ENCODE measurements around the gene TRAF1. TPM values are rescaled to one million over a fixed set of nuclear protein-coding genes. Genes with fewer than 3 reads are reported as not detected.

TRAF1 gene
- total RNA-seq, 1 experiment from 2014 or later, result 1.4 TPM

GRCh38 chr9:120936011-120936763 lies 9.6 kb upstream of the TRAF1 start:
- H3K9ac ChIP-seq (ENCODE audit: extremely low read depth, insufficient read length, low read length), result no peak overlapping the region
- no peak overlapping the region for H2BK15ac ChIP-seq (ENCODE audit: low read depth, low read length)
- peaks cover 8 to 10% of the 10 kb centered on the region in 2 experiments for H3K4me1 Mint-ChIP-seq
- peak; percentile 85 for DNase-seq
- H4K20me1 ChIP-seq (ENCODE audit: control insufficient read depth, insufficient read depth, insufficient read length), result no peaks in the 10 kb centered on the region
- H3K9me3 Mint-ChIP-seq, result no peaks in the 10 kb centered on the region
- H3K9me3 ChIP-seq (ENCODE audit: control insufficient read depth, low read depth, low read length), result no peaks in the 10 kb centered on the region
- H3K4me3 Mint-ChIP-seq, result no peak overlapping the region
- no peak overlapping the region for H3K56ac ChIP-seq (ENCODE audit: insufficient read length, low read depth, low read length)
- peaks cover 5% of the 10 kb centered on the region for H3K27me3 Mint-ChIP-seq (ENCODE audit: low read depth)
- H3K27ac ChIP-seq (ENCODE audit: insufficient read length, low read depth, low read length), result no peak overlapping the region
- no peak overlapping the region for H2AFZ ChIP-seq (ENCODE audit: low read length)
- H3K79me1 ChIP-seq (ENCODE audit: insufficient read depth, low read depth, low read length, poor library complexity, severe bottlenecking), result no peaks in the 10 kb centered on the region
- no peak overlapping the region for H2AK5ac ChIP-seq (ENCODE audit: insufficient read length, low read length)
- H4K91ac ChIP-seq (ENCODE audit: insufficient read length, low read depth, low read length), result no peak overlapping the region
- H3K4me1 ChIP-seq (ENCODE audit: insufficient read depth, low read length), result no peaks in the 10 kb centered on the region
- no peaks in the 10 kb centered on the region for H3K23me2 ChIP-seq (ENCODE audit: insufficient read length, low read depth, low read length, poor library complexity, severe bottlenecking)
- no peak overlapping the region for H3K4ac ChIP-seq (ENCODE audit: low read depth, low read length)
- no peak overlapping the region for H2BK120ac ChIP-seq (ENCODE audit: low read depth, low read length, poor library complexity, severe bottlenecking)
- H3K27me3 ChIP-seq (ENCODE audit: insufficient read depth, low read length), result no peaks in the 10 kb centered on the region
- no peak overlapping the region for H4K8ac ChIP-seq (replicated peaks; ENCODE audit: insufficient read length, low read depth, low read length)
- H4K5ac ChIP-seq (ENCODE audit: insufficient read length, low read depth, low read length), result no peak overlapping the region
- H3T11ph ChIP-seq (ENCODE audit: low read length), result no peak overlapping the region
- H3K18ac ChIP-seq (ENCODE audit: insufficient read length, low read depth, low read length), result no peak overlapping the region
- no peak overlapping the region for H3K4me2 ChIP-seq (ENCODE audit: insufficient read depth, insufficient read length, low read length)
- H3K14ac ChIP-seq (ENCODE audit: insufficient read depth, low read length), result no peak overlapping the region
- no peak overlapping the region for H3K27ac Mint-ChIP-seq
- no peaks in the 10 kb centered on the region for H3K36me3 Mint-ChIP-seq (ENCODE audit: insufficient read depth in 1 of 3, low read depth in 3 of 3)
- H3K79me2 ChIP-seq (ENCODE audit: insufficient read depth, low read length), result no peaks in the 10 kb centered on the region
- no CpG with 5 or more reads among the region's 10 CpGs for WGBS (ENCODE audit: extremely low coverage, insufficient read length, low lambda C conversion rate)
- no peak overlapping the region for H2BK12ac ChIP-seq (ENCODE audit: insufficient read length, low read depth, low read length)
- no peak overlapping the region for H3K23ac ChIP-seq (ENCODE audit: insufficient read length, low read depth, low read length)
- TF ChIP-seq, protein P1, sequence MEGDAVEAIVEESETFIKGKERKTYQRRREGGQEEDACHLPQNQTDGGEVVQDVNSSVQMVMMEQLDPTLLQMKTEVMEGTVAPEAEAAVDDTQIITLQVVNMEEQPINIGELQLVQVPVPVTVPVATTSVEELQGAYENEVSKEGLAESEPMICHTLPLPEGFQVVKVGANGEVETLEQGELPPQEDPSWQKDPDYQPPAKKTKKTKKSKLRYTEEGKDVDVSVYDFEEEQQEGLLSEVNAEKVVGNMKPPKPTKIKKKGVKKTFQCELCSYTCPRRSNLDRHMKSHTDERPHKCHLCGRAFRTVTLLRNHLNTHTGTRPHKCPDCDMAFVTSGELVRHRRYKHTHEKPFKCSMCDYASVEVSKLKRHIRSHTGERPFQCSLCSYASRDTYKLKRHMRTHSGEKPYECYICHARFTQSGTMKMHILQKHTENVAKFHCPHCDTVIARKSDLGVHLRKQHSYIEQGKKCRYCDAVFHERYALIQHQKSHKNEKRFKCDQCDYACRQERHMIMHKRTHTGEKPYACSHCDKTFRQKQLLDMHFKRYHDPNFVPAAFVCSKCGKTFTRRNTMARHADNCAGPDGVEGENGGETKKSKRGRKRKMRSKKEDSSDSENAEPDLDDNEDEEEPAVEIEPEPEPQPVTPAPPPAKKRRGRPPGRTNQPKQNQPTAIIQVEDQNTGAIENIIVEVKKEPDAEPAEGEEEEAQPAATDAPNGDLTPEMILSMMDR (conservative IDR thresholded peaks at IDR 0.05), result peak; percentile 95
- no peak overlapping the region for H2BK5ac ChIP-seq (ENCODE audit: insufficient read length, low read length)
- no peak overlapping the region for H2BK20ac ChIP-seq (ENCODE audit: low read depth, low read length, poor library complexity, severe bottlenecking)
